ENCODE measurements around the gene ORAI3.
A peak's percentile ranks its signal among the peaks of the same experiment; 100 is the strongest.

ORAI3 gene

GRCh38 chr16:30947859-30948666, 805 bp upstream of the ORAI3 start:
- DNase-seq (ENCODE audit: low read depth), result peak; percentile 97

DNA sequence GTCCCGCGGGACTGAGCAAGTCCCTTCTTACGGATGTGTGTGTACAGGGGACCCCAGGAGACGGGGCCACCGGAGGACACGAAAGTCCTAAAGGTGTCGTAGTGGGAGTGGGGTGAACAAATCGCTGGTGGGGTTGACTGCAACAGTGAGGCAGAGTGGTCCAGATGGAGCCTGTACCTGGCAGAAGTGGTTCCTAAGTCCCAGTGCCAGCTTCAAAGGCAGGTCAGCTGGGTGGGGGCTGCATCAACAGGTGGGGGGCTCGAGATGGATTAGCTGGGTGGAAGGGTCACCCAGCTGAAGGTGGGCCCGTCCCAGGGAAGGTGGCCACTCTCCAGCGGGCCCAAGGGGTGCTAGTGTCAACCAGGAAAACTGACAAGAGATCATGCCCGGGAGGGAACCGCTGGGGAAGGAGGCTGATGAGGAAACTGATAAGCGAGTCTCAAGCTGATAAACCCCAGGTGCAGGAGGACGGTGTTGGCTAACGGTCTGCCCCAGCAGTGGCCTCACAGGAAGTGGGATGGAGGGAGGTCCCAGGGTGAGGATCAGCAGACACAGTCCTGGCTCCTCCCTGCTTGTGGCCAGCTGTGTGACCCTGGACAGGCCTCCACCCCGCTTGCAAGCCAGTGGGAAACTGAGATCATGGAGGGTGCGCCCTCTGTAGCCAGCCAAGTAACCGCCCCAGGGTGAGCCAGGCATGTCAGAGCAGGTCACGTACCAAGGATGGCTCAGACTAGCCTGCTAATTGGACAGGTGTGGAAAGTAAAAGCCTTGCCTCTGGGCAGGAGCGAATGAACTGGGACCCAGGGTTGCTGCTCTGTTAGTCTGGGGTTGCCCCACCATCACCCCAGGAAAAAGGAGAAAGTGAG, 1.0 kb downstream of the ORAI3 start:
- peak; percentile 85 for DNase-seq (ENCODE audit: low read depth)

GRCh38 chr16:30950516-30951065, 1.7 kb downstream of the ORAI3 start:
- no peak for DNase-seq (ENCODE audit: low read depth)

DNA sequence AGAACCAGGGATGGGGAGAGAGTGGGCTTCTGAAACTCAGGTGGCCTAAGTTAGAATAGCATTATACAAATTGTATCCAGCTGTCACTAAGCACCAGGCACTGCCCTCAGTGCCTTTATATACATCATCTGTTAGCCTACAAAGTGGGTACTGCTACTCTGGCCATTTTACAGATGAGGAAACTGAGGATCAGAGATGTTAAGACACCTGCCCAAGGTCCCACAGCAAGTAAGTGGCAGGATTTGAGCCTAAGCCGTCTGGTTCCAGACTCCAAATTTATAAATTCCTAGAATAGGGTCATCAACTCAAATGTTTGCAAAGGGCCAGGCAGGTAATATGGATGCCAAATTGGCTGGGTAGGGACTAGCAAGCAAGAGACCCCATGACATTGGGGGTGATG, 2.3 kb downstream of the ORAI3 start:
- DNase-seq (ENCODE audit: low read depth), result no peak

DNA sequence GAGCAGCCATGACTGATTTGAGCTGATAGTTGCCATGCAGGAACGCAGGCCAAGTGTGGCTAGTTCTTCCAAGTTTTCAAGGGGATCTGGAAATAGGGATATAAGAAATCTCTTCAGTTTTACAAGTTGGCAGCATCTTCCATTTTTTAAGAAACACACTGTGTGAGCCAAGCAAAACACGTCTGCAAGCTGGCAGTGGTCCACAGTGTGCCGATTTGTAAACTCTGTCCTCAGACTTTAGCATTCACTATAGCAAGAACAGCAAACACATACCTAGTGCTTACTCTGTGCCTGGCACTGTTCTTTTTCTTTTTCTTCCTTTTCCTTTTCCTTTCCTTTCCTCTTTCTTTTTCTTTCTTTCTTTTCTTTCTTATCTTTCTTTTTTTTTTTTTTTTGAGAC, 2.9 kb downstream of the ORAI3 start:
- DNase-seq (ENCODE audit: low read depth), result peak; percentile 87

DNA sequence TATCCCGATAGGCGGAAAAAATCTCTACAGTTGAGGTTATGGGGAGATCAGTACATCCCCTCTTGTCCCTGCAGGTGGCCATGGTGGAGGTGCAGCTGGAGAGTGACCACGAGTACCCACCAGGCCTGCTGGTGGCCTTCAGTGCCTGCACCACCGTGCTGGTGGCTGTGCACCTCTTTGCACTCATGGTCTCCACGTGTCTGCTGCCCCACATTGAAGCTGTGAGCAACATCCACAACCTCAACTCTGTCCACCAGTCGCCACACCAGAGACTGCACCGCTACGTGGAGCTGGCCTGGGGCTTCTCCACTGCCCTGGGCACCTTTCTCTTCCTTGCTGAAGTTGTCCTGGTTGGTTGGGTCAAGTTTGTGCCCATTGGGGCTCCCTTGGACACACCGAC, 4.2 kb downstream of the ORAI3 start:
- no peak for DNase-seq (ENCODE audit: low read depth)

GRCh38 chr16:30953511-30954124, 4.8 kb downstream of the ORAI3 start:
- DNase-seq (ENCODE audit: low read depth), result peak; percentile 72

GRCh38 chr16:30954993-30955392, 6.1 kb downstream of the ORAI3 start:
- no peak for DNase-seq (ENCODE audit: low read depth)

DNA sequence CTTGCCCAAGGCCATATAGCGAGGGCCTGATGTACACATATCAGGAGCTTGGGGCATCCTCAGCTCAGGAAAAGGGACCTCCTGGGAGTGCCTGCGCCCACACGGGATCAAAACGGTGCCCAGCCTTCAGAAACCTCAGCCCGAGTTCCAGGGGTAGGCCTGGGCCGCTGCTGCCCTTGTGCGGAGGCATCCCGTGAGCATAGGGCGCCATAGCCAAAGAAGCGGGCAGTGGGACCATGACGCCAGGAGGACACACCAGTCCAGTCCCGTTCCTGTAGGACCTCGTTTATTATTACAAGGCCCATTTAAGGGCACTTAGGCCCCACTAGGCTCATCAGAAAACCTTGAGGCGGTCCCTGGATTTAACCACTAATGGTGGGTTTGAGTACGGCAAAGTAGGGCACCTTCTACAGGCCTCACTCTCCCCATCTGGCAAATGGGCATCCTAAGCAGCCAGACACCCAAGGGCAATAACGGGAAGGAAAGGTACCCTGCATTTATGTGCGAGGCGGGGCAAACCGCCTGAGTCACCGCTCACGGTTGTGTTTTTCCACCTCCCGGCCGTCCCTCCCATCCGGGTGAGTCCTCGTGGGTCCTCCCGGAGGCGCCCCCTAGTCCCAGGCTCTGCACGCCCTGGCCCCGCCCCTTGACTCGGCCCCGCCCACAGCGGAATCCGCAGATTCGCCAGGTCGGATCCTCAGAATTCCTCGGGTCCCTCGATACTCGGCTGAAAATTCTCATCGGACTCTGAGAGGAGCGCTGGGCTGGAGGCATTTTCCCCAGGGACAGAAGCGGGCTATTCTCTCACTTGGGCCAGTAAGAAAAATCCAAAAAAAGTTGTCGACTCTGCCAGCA, 8.0 kb downstream of the ORAI3 start:
- DNase-seq (ENCODE audit: low read depth), result peak; percentile 61

- peak; percentile 92 for DNase-seq (ENCODE audit: low read depth)
Observed at GRCh38 chr16:30957456-30958174, 8.7 kb downstream of the ORAI3 start, which contains the start of gene SETD1A. SETD1A (plus strand) TSS chr16:30957754; CDS start chr16:30958732, 978 bp downstream.

DNA sequence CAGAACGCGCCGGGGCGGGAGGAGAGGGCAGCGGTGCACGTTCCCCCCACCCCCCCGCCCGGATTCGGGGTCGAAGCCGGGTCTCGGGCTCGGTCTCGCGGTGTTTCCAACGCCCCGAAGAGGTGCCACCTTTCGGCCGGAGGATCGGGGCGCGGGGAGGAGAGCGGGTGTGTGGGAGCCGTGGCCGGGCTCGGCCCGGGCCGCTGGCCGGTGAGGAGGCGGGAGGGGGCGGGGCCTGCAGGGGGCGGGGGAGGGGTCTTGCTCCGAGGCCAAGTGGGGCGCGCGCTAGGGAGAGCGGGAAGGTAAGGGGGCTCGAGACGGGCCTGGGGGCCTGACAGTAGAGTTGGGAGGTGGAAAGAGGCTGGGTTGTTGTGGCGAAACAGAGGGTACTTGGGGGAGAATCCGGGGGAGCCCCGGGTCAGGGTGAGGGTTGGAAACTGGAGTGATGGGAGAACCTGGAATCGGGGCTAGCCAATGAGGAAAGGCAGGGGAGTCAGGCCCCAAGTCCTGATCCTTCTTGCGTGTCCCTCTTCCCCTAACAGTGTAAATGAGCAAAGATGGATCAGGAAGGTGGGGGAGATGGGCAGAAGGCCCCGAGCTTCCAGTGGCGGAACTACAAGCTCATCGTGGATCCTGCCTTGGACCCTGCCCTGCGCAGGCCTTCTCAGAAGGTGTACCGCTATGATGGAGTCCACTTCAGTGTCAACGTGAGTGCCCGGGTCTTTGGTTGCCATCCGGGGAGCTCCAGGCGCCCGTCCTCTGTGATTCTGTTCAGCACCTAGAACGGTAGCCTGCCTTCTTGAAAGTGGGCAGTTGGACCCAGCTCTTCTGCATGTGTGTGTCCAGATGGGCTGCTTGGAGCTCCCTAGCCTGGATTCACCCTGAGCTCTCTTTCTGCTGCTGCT, 9.6 kb downstream of the ORAI3 start:
- DNase-seq (ENCODE audit: low read depth), result no peak

GRCh38 chr16:30961384-30961783, 12.5 kb downstream of the ORAI3 start:
- DNase-seq (ENCODE audit: low read depth), result no peak

- no peak for DNase-seq (ENCODE audit: low read depth)
Observed at GRCh38 chr16:30963925-30964511, 15.2 kb downstream of the ORAI3 start.

GRCh38 chr16:30964574-30965226, 15.8 kb downstream of the ORAI3 start:
- no peak for DNase-seq (ENCODE audit: low read depth)

- DNase-seq (ENCODE audit: low read depth), result no peak
Observed at GRCh38 chr16:30965436-30965835, 16.6 kb downstream of the ORAI3 start.

DNA sequence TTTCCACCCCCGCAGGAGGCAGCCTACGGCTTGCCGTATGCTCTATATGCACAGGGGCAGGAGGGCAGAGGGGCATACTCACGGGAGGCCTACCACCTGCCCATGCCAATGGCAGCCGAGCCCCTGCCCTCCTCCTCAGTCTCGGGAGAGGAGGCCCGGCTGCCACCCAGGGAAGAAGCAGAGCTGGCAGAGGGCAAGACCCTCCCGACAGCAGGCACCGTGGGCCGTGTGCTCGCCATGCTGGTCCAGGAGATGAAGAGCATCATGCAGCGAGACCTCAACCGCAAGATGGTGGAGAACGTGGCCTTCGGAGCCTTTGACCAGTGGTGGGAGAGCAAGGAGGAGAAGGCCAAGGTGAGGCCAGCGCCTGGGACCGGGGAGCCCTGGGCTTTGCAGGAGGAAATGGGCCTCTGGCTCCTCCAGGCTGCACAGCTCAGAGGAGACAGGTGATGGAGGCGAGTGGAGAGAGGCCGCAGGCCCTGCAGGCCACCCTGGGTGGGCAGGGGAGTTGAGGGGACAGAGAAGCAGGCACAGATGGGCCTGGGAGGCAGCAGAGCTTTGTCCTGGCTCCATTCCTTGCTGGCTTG, 17.3 kb downstream of the ORAI3 start:
- DNase-seq (ENCODE audit: low read depth), result no peak

GRCh38 chr16:30967795-30968194, 18.9 kb downstream of the ORAI3 start:
- DNase-seq (ENCODE audit: low read depth), result no peak

DNA sequence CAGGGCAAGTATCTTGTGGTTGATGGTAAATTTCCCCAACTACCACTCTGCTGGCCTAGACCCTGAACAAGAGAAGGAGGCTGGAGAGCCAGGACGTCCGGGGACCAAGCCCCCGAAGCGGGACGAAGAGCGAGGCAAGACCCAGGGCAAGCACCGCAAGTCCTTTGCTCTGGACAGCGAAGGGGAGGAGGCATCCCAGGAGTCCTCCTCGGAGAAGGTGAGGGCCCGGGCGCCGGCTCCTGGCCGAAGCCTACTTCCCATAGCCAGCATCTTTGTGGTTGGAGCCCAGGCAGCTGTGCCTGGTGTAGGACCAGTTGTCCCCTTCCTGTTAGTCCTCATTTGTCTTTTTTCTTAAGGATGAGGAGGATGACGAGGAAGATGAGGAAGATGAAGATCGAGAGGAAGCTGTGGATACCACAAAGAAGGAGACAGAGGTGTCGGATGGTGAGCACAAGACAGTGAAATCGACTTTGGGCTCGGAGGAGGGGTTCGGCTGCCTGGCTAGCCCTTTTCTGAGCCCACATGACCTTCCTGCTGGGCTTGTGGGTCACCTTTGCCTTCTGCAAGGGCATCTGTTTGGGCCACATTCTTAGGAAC, 20.5 kb downstream of the ORAI3 start:
- no peak for DNase-seq (ENCODE audit: low read depth)

All from fibroblast of the conjunctiva (primary cell).